HCT116 (cell line): Measurements from ENCODE around the gene SUDS3. TPM values are rescaled to one million over a fixed set of nuclear protein-coding genes. Genes with fewer than 3 reads are reported as not detected.

Source experiments
- ATAC-seq: fragments of 200-7000 bp; cut with Tn5 transposase; 2 replicates; pipeline ENCODE4 v1.9.1; 2020; ENCODE audit warnings: mild to moderate bottlenecking, moderate library complexity
- BruUV-seq: library from RNA; stranded (reverse); fragments of 400-500 nt; replicated peaks from 2 replicates; lab custom pipeline; 2021; lab: Mats Ljungman, UMichigan
- CTCF ChIA-PET: fragments of 300-600 bp; sonication (Branson Sonifier 250); formaldehyde crosslinking; loops from one replicate; lab custom pipeline; 2021; ENCODE audit warnings: antibody characterized with exemption; lab: Charles Lee
- POLR2A ChIA-PET: fragments of 300-600, 350-600 bp; sonication (Branson Sonifier 250); formaldehyde crosslinking; loops from one replicate; lab custom pipeline; 2021; ENCODE audit warnings: antibody characterized with exemption; lab: Charles Lee
- RAD21 ChIA-PET, 2 experiments: fragments of 300-600 bp; sonication (Branson Sonifier 250); formaldehyde crosslinking; loops; one replicate each; lab custom pipeline; 2023; ENCODE audit warnings: low total read pairs in 2 of 2; ENCODE audit not compliant: uncharacterized antibody in 2 of 2, unreplicated experiment in 2 of 2, low non-redundant PET in 1 of 2; lab: Charles Lee
- DNase-seq: peaks from one replicate; pipeline ENCODE4 v3.0.0-alpha.2; 2010; ENCODE audit warnings: low read depth, low spot score
- H2AFZ ChIP-seq: fragments of 200-600 bp; shearing (Covaris generic), sonication (generic); 2 replicates; pipeline ENCODE4 v1.6.1; 2017; ENCODE audit warnings: low read depth, mixed run types, mixed read lengths, antibody characterized with exemption, low read length; ENCODE audit not compliant: poor library complexity, severe bottlenecking
- H3K27ac ChIP-seq: 2 replicates; pipeline ENCODE4 v1.5.1; 2012; ENCODE audit warnings: low read depth, low read length
- H3K27me3 ChIP-seq: fragments of 200-600 bp; sonication (generic); 2 replicates; pipeline ENCODE4 v1.6.1; 2016; ENCODE audit warnings: mixed run types, low read length, mixed read lengths; ENCODE audit not compliant: insufficient read depth
- H3K36me3 ChIP-seq, 2 experiments: fragments of 200-500 bp in 1 of 2; fragments of 200-600 bp in 1 of 2; sonication (Bioruptor generic) in 1 of 2; sonication (generic) in 1 of 2; 2 replicates each; pipeline versions ENCODE4 v1.5.1 to v1.6.1; 2014 to 2016; ENCODE audit warnings: low read length in 2 of 2, inconsistent platforms in 1 of 2, mixed read lengths in 1 of 2, mixed run types in 1 of 2; ENCODE audit not compliant: insufficient read depth in 2 of 2, control insufficient read depth in 1 of 2
- H3K4me1 ChIP-seq, 2 experiments: fragments of 200-600 bp in 1 of 2; sonication (generic) in 1 of 2; 2 replicates each; pipeline versions ENCODE4 v1.5.1 to v1.6.1; 2012 to 2017; ENCODE audit warnings: low read length in 2 of 2, inconsistent platforms in 1 of 2, mild to moderate bottlenecking in 1 of 2, mixed read lengths in 1 of 2, mixed run types in 1 of 2, moderate library complexity in 1 of 2; ENCODE audit not compliant: insufficient read depth in 2 of 2, control insufficient read depth in 1 of 2
- H3K4me2 ChIP-seq: fragments of 200-600 bp; sonication (generic); 2 replicates; pipeline ENCODE4 v1.6.1; 2017; ENCODE audit warnings: mixed run types, low read length, mixed read lengths
- H3K4me3 ChIP-seq, 2 experiments: fragments of 200-600 bp in 1 of 2; sonication (generic) in 1 of 2; replicated peaks in 1 of 2; 2 replicates each; pipeline ENCODE4 v1.5.1; 2011 to 2016; ENCODE audit warnings: low read length in 2 of 2, control low read depth in 1 of 2, low read depth in 1 of 2, mild to moderate bottlenecking in 1 of 2, mixed read lengths in 1 of 2, mixed run types in 1 of 2
- H3K79me2 ChIP-seq: fragments of 200-600 bp; sonication (generic); 2 replicates; pipeline ENCODE4 v1.6.1; 2017; ENCODE audit warnings: mild to moderate bottlenecking, mixed run types, low read length, moderate library complexity, mixed read lengths; ENCODE audit not compliant: insufficient read depth
- H3K9ac ChIP-seq: fragments of 200-600 bp; sonication (generic); 2 replicates; pipeline ENCODE4 v1.6.1; 2016; ENCODE audit warnings: low read length, mixed read lengths
- H3K9me2 ChIP-seq: fragments of 200-600 bp; sonication (generic), shearing (Covaris generic); 2 replicates; pipeline ENCODE4 v1.6.1; 2017; ENCODE audit warnings: mixed run types, mild to moderate bottlenecking, moderate library complexity; ENCODE audit not compliant: insufficient read depth
- H3K9me3 ChIP-seq, 2 experiments: fragments of 200-500 bp in 1 of 2; fragments of 200-600 bp in 1 of 2; sonication (Bioruptor generic) in 1 of 2; sonication (generic) in 1 of 2; 2 replicates each; pipeline ENCODE4 v1.6.1; 2014 to 2017; ENCODE audit warnings: low read length in 2 of 2, mixed read lengths in 2 of 2, inconsistent platforms in 1 of 2, low read depth in 1 of 2, mild to moderate bottlenecking in 1 of 2, mixed run types in 1 of 2, moderate library complexity in 1 of 2; ENCODE audit not compliant: control insufficient read depth in 1 of 2, insufficient read depth in 1 of 2
- H4K20me1 ChIP-seq: fragments of 200-600 bp; sonication (generic), shearing (Covaris generic); 2 replicates; pipeline ENCODE4 v1.6.1; 2017; ENCODE audit warnings: mixed run types, mild to moderate bottlenecking, moderate library complexity; ENCODE audit not compliant: insufficient read depth
- ATF3 ChIP-seq: IDR thresholded peaks from 2 replicates; pipeline ENCODE4 v1.6.1; 2012
- ELF1 ChIP-seq: IDR thresholded peaks from 2 replicates; pipeline ENCODE4 v1.6.1; 2012; ENCODE audit warnings: low read depth, borderline replicate concordance
- TCF7L2 ChIP-seq: IDR thresholded peaks from 2 replicates; pipeline ENCODE4 v1.7.0; 2011; ENCODE audit warnings: borderline replicate concordance, inconsistent platforms; ENCODE audit not compliant: insufficient read depth, insufficient read length; ENCODE audit errors: extremely low read depth
- YY1 ChIP-seq: IDR thresholded peaks from 2 replicates; pipeline ENCODE4 v1.6.1; 2011; ENCODE audit warnings: low read length, low read depth, moderate library complexity, mild to moderate bottlenecking; ENCODE audit not compliant: insufficient replicate concordance; ENCODE audit errors: extremely low read depth
- ZNF274 ChIP-seq: fragments of 200-500 bp; sonication (Bioruptor generic); IDR thresholded peaks from 2 replicates; pipeline ENCODE4 v1.6.1; 2014; ENCODE audit warnings: mild to moderate bottlenecking, low read depth, low read length, inconsistent platforms
- intact Hi-C: fragments of 100-400 bp; cut with micrococcal nuclease; formaldehyde crosslinking; loops from 2 replicates; pipeline ENCODE4 v1.10.0; 2022
- total RNA-seq: library from RNA; stranded (reverse); gene quantifications from one replicate; pipeline ENCODE4 v1.2.1, GENCODE V29; 2021; ENCODE audit not compliant: unreplicated experiment

The SUDS3 gene
- total RNA-seq, 1 experiment from 2014 or later, result 32.3 TPM

- H4K20me1 ChIP-seq, result no peaks in the 10 kb centered on the region
- intact Hi-C loops, result loop anchor here (5.0 kb wide), 1 partner anchor 500 kb away; no protein-coding TSS in a partner anchor
- no peaks in the 10 kb centered on the region for H3K9me2 ChIP-seq
- peaks cover 32% of the 10 kb centered on the region for H3K79me2 ChIP-seq
- peak overlapping the region; percentile 92 for H3K27ac ChIP-seq
- ATAC-seq, result no peak
- no peak for DNase-seq
- TF ChIP-seq ZNF274 (no peak), ELF1 (no peak), TCF7L2 (no peak), ATF3 (no peak), YY1 (no peak)
- H3K4me3 ChIP-seq, result peak overlapping the region; percentile 80 to 85
- H3K36me3 ChIP-seq, result peaks cover 11 to 14% of the 10 kb centered on the region in 2 experiments; a peak in 2 of 4 replicates
- H3K4me1 ChIP-seq, result peaks cover 0 to 30% of the 10 kb centered on the region in 2 experiments; a peak in 3 of 4 replicates
- no peaks in the 10 kb centered on the region for H3K9me3 ChIP-seq
- ChIA-PET RAD21 (interaction anchor here in 1 of 2 experiments (0.7 to 2.0 kb wide), 4 partner anchors 196 to 477 kb away, joined by 3 to 7 read pairs (median 4); no protein-coding TSS in a partner anchor), POLR2A (interaction anchor here (1.0 to 1.3 kb wide), 2 partner anchors 20 to 241 kb away, joined by 3 to 4 read pairs; partner anchors contain the start of gene PEBP1), CTCF (interaction anchor here (0.6 to 4.4 kb wide), 23 partner anchors 8 to 660 kb away, joined by 3 to 76 read pairs (median 5); partner anchors contain the start of gene PEBP1)
- no peak overlapping the region for H2AFZ ChIP-seq
- no peaks in the 10 kb centered on the region for H3K27me3 ChIP-seq
- H3K9ac ChIP-seq, result peak overlapping the region; percentile 71
- BruUV-seq, result TSS peak; percentile 31
- peak overlapping the region; percentile 83 for H3K4me2 ChIP-seq
Observed at GRCh38 chr12:118377021-118377883, 897 bp downstream of the SUDS3 start.
